Panc1 (cell line): Measurements from ENCODE around the gene UGT1A1. TPM values are rescaled to one million over a fixed set of nuclear protein-coding genes. Genes with fewer than 3 reads are reported as not detected.

Experiments used
- ATAC-seq: fragments of 200-7000 bp; cut with Tn5 transposase; 2 replicates; pipeline ENCODE4 v1.9.1; 2020; ENCODE audit warnings: mild to moderate bottlenecking, moderate library complexity
- BruUV-seq: library from RNA; stranded (reverse); fragments of 400-500 nt; replicated peaks from 2 replicates; lab custom pipeline; 2021; lab: Mats Ljungman, UMichigan
- CTCF ChIA-PET: fragments of 300-600 bp; sonication (Branson Sonifier 250); formaldehyde crosslinking; loops from one replicate; lab custom pipeline; 2022; ENCODE audit warnings: antibody characterized with exemption; lab: Charles Lee
- POLR2A ChIA-PET: fragments of 300-600 bp; sonication (Branson Sonifier 250); formaldehyde crosslinking; loops from one replicate; lab custom pipeline; 2022; ENCODE audit warnings: antibody characterized with exemption; lab: Charles Lee
- DNase-seq: peaks from one replicate; pipeline ENCODE4 v3.0.0-alpha.2; 2010; ENCODE audit warnings: low read depth, low spot score
- H3K27ac ChIP-seq: 2 replicates; pipeline ENCODE4 v1.5.1; 2011; ENCODE audit warnings: mild to moderate bottlenecking, low read length, inconsistent platforms
- H3K27me3 ChIP-seq: fragments of 200-500 bp; sonication (Bioruptor generic); 2 replicates; pipeline ENCODE4 v1.6.0; 2014; ENCODE audit warnings: low read length, inconsistent platforms; ENCODE audit not compliant: control insufficient read depth, insufficient read depth
- H3K36me3 ChIP-seq: fragments of 200-500 bp; sonication (Bioruptor generic); 2 replicates; pipeline ENCODE4 v1.5.1; 2014; ENCODE audit warnings: inconsistent platforms, mild to moderate bottlenecking, low read length, moderate library complexity; ENCODE audit not compliant: control insufficient read depth, insufficient read depth
- H3K4me1 ChIP-seq: 2 replicates; pipeline ENCODE4 v1.5.1; 2011; ENCODE audit warnings: inconsistent platforms, mild to moderate bottlenecking, low read length, moderate library complexity; ENCODE audit not compliant: control insufficient read depth, insufficient read depth
- H3K4me3 ChIP-seq, 2 experiments: 2 replicates each; pipeline ENCODE4 v1.5.1; 2011 to 2012; ENCODE audit warnings: low read depth in 2 of 2, low read length in 2 of 2, mild to moderate bottlenecking in 2 of 2, inconsistent platforms in 1 of 2, moderate library complexity in 1 of 2
- H3K9me3 ChIP-seq: fragments of 200-500 bp; sonication (Bioruptor generic); 2 replicates; pipeline ENCODE4 v1.5.1; 2014; ENCODE audit warnings: low read depth, mild to moderate bottlenecking, inconsistent platforms, low read length, moderate library complexity; ENCODE audit not compliant: control insufficient read depth, insufficient read depth
- CTCF ChIP-seq: fragments of 450-650 bp; IDR thresholded peaks from 2 replicates; pipeline ENCODE4 v1.5.1; 2017; ENCODE audit warnings: mild to moderate bottlenecking
- POLR2AphosphoS5 ChIP-seq: IDR thresholded peaks from 2 replicates; pipeline ENCODE4 v1.6.1; 2012; ENCODE audit warnings: mild to moderate bottlenecking, low read depth, low read length, moderate library complexity
- REST ChIP-seq, 2 experiments: IDR thresholded peaks; 2 replicates each; pipeline ENCODE4 v1.6.1; 2011 to 2012; ENCODE audit warnings: low read depth in 2 of 2, control low read depth in 1 of 2, low read length in 1 of 2, mild to moderate bottlenecking in 1 of 2, moderate library complexity in 1 of 2; ENCODE audit not compliant: insufficient read depth in 1 of 2
- SIN3A ChIP-seq: IDR thresholded peaks from 2 replicates; pipeline ENCODE4 v1.6.1; 2012; ENCODE audit warnings: low read depth, mild to moderate bottlenecking, low read length, moderate library complexity, borderline replicate concordance; ENCODE audit not compliant: insufficient read depth
- TCF7L2 ChIP-seq: IDR thresholded peaks from 2 replicates; pipeline ENCODE4 v1.6.1; 2011; ENCODE audit warnings: mild to moderate bottlenecking, low read depth, low read length, inconsistent platforms
- in situ Hi-C: cut with HindIII; loops from 2 replicates; pipeline ENCODE4 v1.10.0; 2016; ENCODE audit warnings: low sequenced_read_pairs, low pct_unique_long_range_greater_than_20kb
- intact Hi-C: fragments of 100-400 bp; cut with micrococcal nuclease; formaldehyde crosslinking; loops from one replicate; pipeline ENCODE4 v1.10.0; 2022; ENCODE audit not compliant: unreplicated experiment
- total RNA-seq: library from RNA; stranded (reverse); gene quantifications from one replicate; pipeline ENCODE4 v1.2.1, GENCODE V29; 2021; ENCODE audit not compliant: unreplicated experiment

Gene UGT1A1
- total RNA-seq, 1 experiment from 2014 or later: not detected

- ChIA-PET CTCF (no interaction called here), POLR2A (no interaction called here)
- no peaks in the 10 kb centered on the region for H3K9me3 ChIP-seq
- BruUV-seq: no TSS peak
- H3K27me3 ChIP-seq: peaks cover 4% of the 10 kb centered on the region; the same call in 1 of the 2 replicates
- no peak overlapping the region for H3K27ac ChIP-seq
- TF ChIP-seq SIN3A (no peak), TCF7L2 (no peak), POLR2AphosphoS5 (no peak), REST (IDR thresholded peaks at IDR 0.05; ENCODE audit: insufficient read depth in 1 of 2, low read depth in 2 of 2, low read length in 1 of 2) (no peak), CTCF (no peak)
- in situ Hi-C loops (no loop called here), intact Hi-C loops (no loop called here)
- ATAC-seq (no peak), DNase-seq (no peak)
- H3K4me1 ChIP-seq: no peaks in the 10 kb centered on the region
- no peak overlapping the region for H3K4me3 ChIP-seq
- no peaks in the 10 kb centered on the region for H3K36me3 ChIP-seq
These were observed 4.7 kb downstream of the UGT1A1 start for GRCh38 chr2:233764761-233765160.

GRCh38 chr2:233766416-233766815 is 6.3 kb downstream of the UGT1A1 start:
- CTCF ChIA-PET: no interaction called here
- no peak for DNase-seq
- no peak for ATAC-seq
- TF ChIP-seq SIN3A (no peak), REST (IDR thresholded peaks at IDR 0.05; ENCODE audit: insufficient read depth in 1 of 2, low read depth in 2 of 2, low read length in 1 of 2) (no peak), POLR2AphosphoS5 (no peak), CTCF (no peak), TCF7L2 (no peak)
- intact Hi-C loops: no loop called here
- POLR2A ChIA-PET: no interaction called here
- BruUV-seq: no TSS peak
- in situ Hi-C loops: no loop called here
- H3K27me3 ChIP-seq: peaks cover 4% of the 10 kb centered on the region; the same call in 1 of the 2 replicates
- no peak overlapping the region for H3K4me3 ChIP-seq
- H3K4me1 ChIP-seq: no peaks in the 10 kb centered on the region
- H3K36me3 ChIP-seq: no peaks in the 10 kb centered on the region
- no peaks in the 10 kb centered on the region for H3K9me3 ChIP-seq
- no peak overlapping the region for H3K27ac ChIP-seq
